GM21737 (cell line): ENCODE measurements around the gene SEC16B.
"Not testable (repeated sequence)": the region's sequence is repeated elsewhere in the genome, so short reads cannot be mapped to it uniquely, and the experiment has no call there.

Experiments used
- ATAC-seq: cut with Tn5 transposase; IDR thresholded peaks from one replicate; pipeline ENCODE4 v1.9.1; 2021; ENCODE audit warnings: mild to moderate bottlenecking, moderate library complexity; ENCODE audit not compliant: unreplicated experiment

Gene SEC16B, protein sequence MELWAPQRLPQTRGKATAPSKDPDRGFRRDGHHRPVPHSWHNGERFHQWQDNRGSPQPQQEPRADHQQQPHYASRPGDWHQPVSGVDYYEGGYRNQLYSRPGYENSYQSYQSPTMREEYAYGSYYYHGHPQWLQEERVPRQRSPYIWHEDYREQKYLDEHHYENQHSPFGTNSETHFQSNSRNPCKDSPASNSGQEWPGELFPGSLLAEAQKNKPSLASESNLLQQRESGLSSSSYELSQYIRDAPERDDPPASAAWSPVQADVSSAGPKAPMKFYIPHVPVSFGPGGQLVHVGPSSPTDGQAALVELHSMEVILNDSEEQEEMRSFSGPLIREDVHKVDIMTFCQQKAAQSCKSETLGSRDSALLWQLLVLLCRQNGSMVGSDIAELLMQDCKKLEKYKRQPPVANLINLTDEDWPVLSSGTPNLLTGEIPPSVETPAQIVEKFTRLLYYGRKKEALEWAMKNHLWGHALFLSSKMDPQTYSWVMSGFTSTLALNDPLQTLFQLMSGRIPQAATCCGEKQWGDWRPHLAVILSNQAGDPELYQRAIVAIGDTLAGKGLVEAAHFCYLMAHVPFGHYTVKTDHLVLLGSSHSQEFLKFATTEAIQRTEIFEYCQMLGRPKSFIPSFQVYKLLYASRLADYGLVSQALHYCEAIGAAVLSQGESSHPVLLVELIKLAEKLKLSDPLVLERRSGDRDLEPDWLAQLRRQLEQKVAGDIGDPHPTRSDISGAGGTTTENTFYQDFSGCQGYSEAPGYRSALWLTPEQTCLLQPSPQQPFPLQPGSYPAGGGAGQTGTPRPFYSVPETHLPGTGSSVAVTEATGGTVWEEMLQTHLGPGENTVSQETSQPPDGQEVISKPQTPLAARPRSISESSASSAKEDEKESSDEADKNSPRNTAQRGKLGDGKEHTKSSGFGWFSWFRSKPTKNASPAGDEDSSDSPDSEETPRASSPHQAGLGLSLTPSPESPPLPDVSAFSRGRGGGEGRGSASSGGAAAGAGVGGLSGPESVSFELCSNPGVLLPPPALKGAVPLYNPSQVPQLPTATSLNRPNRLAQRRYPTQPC

DNA sequence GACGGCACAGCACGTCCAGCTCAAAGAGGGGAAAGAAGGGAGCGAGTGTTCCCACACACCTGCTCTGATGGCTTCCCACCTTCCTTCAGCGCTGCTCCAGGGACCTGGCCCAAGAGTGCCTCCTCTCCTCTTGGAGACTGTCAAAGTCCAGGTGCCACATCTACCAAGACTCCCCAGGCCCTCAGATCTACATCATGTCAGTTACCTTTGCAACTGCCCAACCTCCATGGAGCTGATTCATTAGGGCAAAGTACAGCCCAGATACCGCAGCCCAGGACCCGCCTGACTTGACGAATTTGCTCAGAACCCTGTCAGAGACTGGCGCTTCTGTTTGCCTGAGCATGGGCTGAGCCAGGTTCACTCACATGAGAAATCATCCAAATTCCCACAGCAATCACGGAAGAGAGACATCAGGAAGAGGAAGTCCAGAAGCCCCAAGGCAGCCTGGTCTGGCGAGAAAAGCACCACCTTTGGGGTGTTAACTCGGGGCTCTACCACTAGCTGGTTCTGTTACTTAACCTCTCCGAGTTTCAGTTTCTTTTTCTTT, at the start of gene SEC16B:
Gene SEC16B, minus strand, starts transcription at position 234 of the 547 bp plus-strand sequence. CDS start 2,077 bp downstream, outside the sequence.
- ATAC-seq, result no peak

DNA sequence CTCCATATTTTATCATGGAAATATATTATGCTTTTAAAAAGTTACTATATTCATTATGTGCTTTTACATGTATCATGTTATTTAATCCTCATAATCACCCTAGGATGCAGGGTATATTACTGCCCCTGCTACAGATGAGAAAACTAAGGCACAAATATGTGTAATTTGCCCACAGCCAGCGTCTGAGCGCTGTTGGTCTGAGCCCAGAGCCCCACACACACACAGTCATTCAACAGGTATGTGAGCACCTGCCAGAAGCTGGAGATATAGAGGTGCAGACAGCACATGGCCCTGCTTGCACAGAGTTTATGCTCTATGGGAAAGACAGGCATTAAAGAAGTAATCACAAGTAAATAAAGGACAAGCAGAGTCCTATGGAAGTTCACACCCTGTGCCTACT, 49.8 kb upstream of the SEC16B start:
- no peak for ATAC-seq

DNA sequence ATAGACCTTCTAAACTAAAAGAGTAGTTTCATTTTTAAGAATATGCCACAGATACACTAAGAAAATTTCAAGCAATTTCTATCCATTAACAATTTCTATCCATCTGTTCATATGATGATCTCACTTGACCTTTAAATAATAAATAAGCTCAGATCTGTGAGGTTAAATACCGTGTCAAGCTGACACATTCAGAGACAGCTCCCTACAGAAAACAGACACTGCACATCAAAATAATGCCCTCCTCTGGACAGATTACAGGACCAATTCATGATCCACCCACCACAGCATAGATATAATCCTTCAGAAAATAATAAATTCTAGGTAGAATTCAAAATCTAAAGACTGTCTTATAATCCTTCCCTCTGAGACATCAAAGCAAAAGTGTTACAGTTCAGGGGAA, 49.4 kb upstream of the SEC16B start:
- ATAC-seq, result no peak

DNA sequence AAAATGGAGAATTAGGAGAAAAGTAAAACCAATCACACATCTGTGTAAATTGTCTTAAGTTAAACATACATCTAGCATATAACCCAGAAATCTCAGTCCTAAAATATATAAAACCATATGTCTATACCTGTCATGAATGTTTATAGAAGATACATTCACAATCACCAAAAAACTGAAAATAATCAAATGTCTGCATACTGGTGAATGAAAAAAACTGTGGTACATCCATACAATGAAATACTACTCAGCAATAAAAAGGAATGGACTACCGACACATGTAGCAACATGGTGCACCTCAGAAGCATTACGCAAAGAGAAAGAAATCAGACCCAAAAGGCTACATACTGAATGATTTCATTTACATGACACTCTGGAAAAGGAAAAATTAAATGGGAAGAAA, 47.7 kb upstream of the SEC16B start:
- no peak for ATAC-seq

DNA sequence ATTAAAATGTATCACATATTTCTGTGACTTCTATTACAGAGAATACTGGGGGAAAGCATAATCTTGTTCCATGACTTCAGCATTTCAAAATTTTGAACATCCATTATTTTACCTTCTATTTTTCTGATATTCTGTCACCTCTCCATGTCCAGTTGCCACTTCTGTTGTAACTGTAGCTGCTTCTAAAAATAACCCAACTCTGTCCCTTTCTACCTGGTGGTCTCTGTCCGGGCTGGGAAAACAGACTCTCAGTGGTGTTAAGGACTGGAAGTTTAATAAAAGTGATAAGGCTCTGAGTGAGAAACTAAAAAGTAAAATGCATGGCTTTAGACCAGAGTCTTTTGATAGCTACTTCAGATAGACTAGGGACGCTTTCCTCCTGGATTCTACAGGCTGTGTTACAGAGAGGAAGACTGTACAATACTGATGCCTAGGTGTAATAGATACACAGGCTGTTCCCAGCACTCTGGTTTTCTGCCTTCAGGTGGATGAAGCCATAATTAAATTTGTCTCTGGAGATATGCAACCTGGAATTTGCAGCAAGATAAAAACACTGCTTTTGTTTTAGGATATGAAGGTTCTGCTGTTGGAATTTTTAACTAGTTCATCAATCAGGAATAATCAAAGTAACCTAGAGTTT, 42.1 kb upstream of the SEC16B start:
- no peak for ATAC-seq

DNA sequence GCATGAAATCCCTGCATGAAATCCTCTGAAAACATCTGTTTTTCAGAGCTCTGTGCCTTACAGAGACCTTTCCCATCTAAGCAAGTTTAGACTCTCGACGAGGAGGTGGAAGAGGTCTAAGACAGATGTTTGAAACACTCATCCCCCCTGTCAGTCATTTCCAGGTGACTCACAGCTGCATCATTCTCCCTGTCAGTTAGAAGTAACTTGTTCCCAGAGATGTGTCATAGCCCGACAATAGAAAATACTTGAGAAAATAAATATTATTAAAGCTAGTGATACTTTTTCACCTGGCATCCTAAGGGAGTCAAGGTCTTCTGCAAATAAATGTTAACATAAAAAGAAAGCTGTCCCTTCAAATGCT, 41.6 kb upstream of the SEC16B start:
- no peak for ATAC-seq

DNA sequence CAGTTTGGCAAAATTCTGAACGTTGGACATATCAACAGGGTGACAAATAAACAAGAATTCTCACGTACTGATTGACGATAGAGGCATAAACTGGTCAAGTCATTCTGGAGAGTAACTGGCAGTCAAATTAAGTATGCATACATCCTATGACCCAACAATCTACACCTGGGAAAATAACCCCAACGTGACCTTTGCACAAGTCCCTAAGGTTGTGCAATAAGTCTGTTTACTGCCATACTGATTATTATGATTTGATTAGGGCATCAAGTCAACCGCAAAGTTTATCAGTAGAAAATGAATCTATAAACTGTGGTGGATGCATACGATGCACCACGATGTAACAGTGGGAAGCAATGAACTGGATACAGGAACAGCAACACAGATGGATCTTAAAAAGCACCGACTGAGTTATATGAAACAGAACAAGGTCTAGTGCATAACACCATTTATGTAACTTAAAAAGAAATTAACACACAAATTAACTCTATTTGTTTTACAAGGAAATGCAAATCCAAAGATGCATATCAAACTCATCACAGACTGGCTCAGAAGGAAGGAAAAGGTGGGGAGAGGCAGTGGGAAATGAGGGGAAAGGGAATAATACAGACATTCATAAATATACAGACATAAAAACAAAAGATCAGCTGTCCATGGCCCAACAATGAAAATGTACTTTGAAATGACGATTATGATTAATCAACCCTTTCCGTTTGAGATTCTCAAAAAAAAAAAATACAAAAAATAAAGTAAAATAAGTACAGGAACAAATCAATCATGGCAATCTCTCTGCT, 41.0 kb upstream of the SEC16B start:
- no peak for ATAC-seq

DNA sequence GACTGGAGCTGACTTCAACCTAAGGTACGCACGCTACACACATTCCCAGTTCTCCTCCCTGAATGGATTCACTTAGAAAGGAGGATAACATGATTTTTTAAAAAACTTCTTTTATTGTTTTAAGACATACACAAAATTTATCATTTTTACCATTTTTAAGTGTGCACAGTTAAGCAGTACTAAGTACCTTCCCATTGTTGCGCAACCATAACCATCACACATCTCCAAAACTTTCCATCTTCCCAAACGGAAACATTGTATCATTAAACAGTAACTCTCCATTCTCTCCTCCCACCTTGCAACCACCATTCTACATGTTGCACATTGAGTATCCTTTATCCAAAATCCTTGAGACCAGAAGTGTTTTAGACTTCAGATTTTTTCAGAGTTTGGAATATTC, 36.2 kb upstream of the SEC16B start:
- ATAC-seq, result no peak

DNA sequence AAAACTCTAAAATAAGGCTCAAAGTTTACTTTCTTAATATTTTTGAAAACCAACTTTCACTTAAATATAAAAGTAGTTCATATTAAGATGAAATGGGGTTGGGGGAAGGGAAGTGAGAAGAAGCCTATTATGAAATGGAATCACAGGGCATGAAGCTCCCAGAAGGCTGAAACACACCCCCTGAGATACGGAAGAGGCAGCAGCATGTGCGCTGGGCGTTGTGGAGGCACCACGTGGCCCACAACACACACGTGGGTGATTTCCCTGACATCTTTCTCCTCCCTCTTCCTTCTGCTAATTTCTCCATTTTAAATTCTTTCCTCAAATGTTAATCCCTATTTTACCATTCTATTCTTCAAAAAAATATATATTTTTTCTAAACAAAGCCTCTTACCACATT, 35.6 kb upstream of the SEC16B start:
- ATAC-seq, result no peak

DNA sequence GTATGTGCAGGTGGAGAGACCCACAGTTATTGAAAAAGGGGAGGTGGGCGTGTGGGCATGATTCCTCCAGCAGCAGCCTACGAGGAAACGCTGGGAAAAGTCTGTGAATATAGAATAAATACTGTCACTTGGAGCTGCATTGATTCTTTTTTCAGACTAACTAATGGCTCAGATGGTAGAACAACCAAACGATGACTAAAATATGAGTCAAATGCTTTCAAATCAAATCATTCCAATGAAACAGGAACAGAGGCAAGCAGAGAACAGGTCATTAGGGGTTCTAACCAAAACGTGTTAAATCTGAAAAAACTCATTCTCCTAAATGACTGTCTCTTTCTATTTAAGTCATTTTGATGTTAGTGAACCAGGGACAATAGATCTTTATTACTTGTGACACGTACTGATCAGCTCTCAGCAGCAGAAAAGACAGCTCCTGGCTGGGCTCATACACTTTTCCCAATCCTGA, 35.1 kb upstream of the SEC16B start:
- no peak for ATAC-seq

DNA sequence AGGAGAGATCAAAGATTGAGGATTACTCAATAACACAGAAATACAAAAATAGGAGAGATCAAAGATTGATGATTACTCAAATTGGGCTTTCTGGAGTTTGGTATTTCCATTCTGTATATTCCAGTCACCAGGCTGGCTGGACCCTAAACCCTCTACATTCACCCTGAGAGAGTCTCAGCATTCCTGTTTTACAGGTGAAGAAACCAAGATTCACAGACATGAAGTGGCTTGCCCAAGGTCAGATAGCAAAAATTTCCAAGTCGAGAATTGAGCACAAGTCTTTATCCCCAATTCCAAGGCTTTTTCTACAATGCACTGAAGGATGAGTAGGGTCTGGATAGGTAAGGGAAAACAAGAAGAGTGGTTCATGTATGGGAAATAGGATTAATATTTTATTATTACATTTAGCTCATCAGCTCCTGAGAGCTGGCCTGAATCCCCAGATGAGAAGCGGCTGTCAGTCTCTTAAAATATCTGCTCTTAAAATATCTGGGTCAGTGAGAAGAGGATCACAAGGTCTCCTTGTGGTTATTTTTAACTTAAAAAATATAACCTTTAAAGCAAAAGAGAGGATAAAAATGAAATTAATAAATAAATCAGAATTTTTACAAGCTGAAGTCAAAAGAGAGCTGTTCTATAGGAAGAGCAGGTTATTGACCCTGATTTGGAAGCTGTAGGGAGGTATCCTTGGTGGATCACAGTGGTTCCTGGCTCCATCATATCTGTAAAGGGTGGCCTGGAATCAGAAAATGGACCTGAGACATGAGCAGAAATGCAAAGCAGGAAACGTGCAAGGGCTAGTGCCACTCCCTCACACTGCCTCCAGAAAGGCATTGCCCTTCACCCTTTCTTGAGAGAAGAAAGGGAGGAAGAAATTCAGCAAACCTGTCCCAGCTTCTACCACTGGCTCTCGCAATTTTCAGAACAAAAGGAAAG, 29.1 kb upstream of the SEC16B start:
- ATAC-seq, result no peak

DNA sequence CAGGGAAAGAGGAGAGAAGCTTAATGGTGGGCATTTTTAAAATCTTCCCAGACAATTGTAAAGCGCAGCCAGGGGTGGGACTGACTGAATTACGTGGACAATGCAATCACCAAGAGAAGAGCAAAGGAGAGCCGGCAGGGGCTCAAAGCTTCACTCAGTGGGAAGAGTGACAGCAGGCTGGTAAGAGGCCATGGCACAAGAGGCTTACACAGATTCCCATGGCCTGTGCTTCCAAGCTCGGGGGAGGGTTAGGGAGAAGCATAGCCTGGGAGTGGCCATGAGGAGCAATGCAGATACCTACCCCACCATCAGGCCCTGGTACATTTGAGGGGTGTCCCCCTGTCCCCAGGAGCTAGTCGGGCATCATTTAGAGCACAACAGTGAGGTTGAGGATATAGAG, 27.1 kb upstream of the SEC16B start:
- ATAC-seq, result no peak

DNA sequence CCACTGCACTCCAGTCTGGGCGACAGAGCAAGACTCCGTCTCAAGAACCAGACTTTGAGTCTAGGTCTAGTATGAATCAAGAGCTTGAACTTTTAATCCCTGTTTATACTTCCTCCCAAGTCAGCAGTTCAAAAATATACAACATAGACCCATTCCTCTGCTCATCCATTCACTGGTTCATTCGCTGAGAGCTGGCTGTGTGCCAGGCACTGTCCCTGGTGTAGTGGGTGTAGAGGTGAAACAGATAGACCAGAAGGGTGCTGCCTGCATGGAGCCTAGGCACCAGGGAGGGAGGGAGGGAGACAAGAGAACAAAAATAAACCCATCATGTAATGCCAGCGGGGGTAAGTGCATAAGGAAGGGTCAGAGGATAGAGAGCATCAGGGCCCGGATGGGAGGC, 25.5 kb upstream of the SEC16B start:
- ATAC-seq, result no peak

DNA sequence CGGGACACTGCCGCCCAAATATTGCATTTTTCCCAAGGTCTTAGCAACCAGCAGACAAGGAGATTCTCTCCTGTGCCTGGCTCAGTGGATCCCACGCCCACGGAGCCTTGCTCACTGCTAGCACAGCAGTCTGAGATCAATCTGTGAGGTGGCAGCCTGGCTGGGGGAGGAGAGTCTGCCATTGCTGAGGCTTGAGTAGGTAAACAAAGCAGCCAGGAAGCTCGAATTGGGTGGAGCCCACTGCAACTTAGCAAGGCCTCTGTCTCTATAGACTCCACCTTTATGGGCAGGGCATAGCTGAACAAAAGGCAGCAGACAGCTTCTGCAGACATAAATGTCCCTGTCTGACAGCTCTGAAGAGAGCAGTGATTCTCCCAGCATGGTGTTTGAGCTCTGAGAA, 16.4 kb upstream of the SEC16B start:
- not testable (repeated sequence) for ATAC-seq

DNA sequence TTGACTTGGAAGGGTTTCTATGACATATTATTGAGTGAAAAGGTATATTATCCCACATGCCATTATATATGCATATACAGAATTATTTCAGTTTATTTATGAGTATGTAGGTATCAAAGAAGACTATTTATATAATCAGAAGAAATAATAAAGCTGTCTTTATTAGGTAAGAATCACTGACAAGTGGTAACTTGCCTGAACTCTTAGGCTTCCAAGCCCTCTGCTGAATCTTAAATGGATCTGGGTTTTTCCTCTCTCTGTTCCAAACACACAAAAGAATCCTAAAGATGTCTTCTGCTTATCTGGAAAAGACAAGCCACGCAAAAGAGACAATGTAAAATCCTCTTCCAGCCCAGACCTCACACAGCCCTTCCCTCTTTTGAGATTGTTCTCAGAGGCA, 14.9 kb upstream of the SEC16B start:
- ATAC-seq, result no peak

DNA sequence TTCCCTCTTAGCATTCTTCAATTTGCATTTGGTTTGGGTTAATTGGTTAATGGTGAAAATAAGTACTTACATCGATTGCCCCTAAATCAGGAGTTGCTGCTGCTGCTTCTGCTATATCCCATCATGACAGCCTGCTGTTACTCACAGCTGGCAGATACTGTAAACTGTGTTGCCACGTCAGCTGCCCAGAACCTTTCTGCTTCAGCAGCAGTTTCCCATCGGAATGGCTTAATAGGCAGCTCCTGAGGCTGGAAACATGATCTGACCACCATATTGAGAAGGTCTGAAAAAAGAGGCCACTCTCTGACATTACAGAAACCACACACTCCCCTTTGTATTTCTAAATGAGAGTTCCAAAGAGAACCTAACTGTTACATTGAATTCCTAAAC, 14.3 kb upstream of the SEC16B start:
- ATAC-seq, result no peak

DNA sequence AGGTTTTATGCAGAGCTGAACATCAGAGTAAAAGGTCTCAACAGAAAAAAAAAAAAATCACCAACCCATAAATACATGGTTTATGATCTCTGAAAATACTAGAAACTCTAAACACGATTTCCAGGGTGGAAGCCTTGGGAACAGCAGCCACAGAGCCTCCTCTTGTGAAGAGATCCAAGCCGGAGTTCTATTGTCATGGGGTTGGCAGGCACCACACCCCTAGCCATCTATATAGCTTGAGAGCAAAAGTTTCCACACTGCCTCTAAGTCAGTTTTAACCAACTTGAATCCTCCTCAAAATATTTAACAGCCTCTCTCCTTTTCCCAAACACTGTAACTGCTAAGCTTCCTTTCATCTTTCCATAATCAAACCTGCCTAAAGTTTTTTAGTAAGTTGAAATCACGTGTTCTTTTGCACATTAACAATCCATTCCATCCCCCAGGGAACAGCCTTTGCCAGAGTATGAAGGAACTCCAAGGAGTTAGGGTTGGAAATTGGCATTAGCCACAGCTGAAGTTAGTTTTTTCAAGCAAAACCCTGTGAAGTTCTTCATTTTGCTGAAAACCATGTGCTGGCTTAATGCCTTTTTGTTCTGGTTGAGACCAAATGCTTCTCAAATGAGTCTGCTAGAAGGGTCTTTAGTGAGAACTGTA, 13.8 kb upstream of the SEC16B start:
- no peak for ATAC-seq

DNA sequence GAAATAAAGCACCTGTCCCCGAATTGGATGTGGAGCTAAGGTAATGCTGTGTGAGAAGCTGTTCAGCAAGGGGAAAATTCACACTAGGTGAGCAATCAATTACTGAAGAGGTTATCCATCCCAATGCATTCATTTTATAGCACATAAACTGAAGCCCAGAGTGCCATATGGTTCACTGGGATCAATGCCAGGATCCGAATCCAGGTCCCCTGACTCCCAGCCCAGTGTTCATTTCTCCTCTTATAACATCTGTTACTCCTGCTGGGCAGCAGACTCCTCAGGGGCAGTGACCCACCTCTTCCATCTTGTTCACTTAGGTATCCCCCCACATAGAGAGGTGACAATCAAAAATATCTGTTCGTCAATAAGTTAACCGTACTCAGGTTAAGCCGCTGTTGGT, 13.2 kb upstream of the SEC16B start:
- no peak for ATAC-seq

DNA sequence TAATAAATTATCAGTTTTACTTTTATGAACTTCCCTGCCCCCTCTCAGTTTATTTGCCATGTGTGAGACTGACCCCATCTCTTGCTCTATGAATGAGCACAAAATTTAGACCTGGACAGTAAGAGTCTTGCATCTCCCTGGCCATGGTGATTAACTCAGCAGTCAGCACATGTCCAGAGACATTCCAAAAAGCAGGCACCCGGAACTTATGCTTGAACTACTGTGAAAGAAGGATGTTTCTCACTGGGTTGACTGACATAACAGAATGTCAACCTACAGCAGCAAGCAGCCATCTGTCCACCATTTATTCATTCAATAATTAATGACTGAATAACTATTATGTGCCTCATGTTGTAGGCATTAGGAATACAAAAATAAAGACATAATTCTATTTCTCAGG, 11.3 kb upstream of the SEC16B start:
- ATAC-seq, result no peak
